Gastrocnemius medialis (tissue), 4 donors: ENCODE data around the gene PRKCA.

Experiments
- CTCF ChIP-seq, 5 experiments: fragments of 450-650 bp in 3 of 5; fragments of 200-600 bp in 2 of 5; sonication (generic) in 2 of 5; IDR thresholded peaks in 4 of 5; conservative IDR thresholded peaks in 1 of 5; 1 replicate in 4 of 5; 2 replicates in 1 of 5; pipeline ENCODE4 v1.5.1; 2016 to 2019; ENCODE audit warnings: antibody characterized with exemption in 5 of 5, mild to moderate bottlenecking in 3 of 5, moderate library complexity in 3 of 5
- POLR2A ChIP-seq, 2 donors: fragments of 450-650 bp; IDR thresholded peaks; one replicate each; pipeline ENCODE4 v1.6.1; 2017; ENCODE audit warnings: antibody characterized with exemption in 2 of 2, mild to moderate bottlenecking in 2 of 2, moderate library complexity in 2 of 2

GRCh38 chr17:66702106-66702936, 399.9 kb downstream of the PRKCA start:
- TF ChIP-seq POLR2A (IDR thresholded peaks at IDR 0.05) (no peak), CTCF (IDR thresholded peaks at IDR 0.05 in 4 of 5, conservative IDR thresholded peaks at IDR 0.05 in 1 of 5) (no peak)
